ENCODE data around the gene AKNA. TPM values are rescaled to one million over a fixed set of nuclear protein-coding genes. Genes with fewer than 3 reads are reported as not detected.
A peak's percentile ranks its signal among the peaks of the same experiment; 100 is the strongest.

The AKNA gene
- total RNA-seq, 2 donors from 2014 or later: 12.2 to 15.4 TPM

- Mint-ChIP-seq H3K4me3 (no peak overlapping the region), H3K27me3 (ENCODE audit: insufficient read depth) (no peaks in the 10 kb centered on the region), H3K36me3 (ENCODE audit: low read depth) (peaks cover 22% of the 10 kb centered on the region), H3K9me3 (no peaks in the 10 kb centered on the region), H3K4me1 (no peaks in the 10 kb centered on the region), H3K27ac (no peak overlapping the region)
- 89 to 94% methylated on average over 3 to 20 of the region's 22 CpGs for WGBS, 2 experiments (ENCODE audit: insufficient coverage in 1 of 2, insufficient read length in 1 of 2)
- H3K27ac ChIP-seq (ENCODE audit: low read depth, low read length): no peak overlapping the region
- no peak for TF ChIP-seq CTCF (conservative IDR thresholded peaks at IDR 0.05)
- DNase-seq: peak; percentile 29
- H3K27me3 ChIP-seq (ENCODE audit: control insufficient read depth, insufficient read depth, low read length, poor library complexity, severe bottlenecking): no peaks in the 10 kb centered on the region
- no peaks in the 10 kb centered on the region for H3K4me1 ChIP-seq (ENCODE audit: control insufficient read depth, insufficient read depth, low read length)
- H3K4me3 ChIP-seq (ENCODE audit: low read length): no peak overlapping the region
- H3K9me3 ChIP-seq (ENCODE audit: control insufficient read depth, low read length): no peaks in the 10 kb centered on the region
- peaks cover 48% of the 10 kb centered on the region for H3K36me3 ChIP-seq (ENCODE audit: control insufficient read depth, insufficient read depth, low read length)
- H3K9ac ChIP-seq (ENCODE audit: extremely low read depth, low read length, poor library complexity, severe bottlenecking): no peak overlapping the region
Measured at GRCh38 chr9:114310471-114311450, 77.0 kb downstream of the AKNA start.

- Histone ChIP-seq H3K9me3 (ENCODE audit: control insufficient read depth, low read length) (no peaks in the 10 kb centered on the region), H3K36me3 (ENCODE audit: control insufficient read depth, insufficient read depth, low read length) (peaks cover 53% of the 10 kb centered on the region), H3K4me3 (ENCODE audit: low read length) (no peak overlapping the region), H3K27ac (ENCODE audit: low read depth, low read length) (no peak overlapping the region), H3K27me3 (ENCODE audit: control insufficient read depth, insufficient read depth, low read length, poor library complexity, severe bottlenecking) (no peaks in the 10 kb centered on the region), H3K9ac (ENCODE audit: extremely low read depth, low read length, poor library complexity, severe bottlenecking) (no peak overlapping the region), H3K4me1 (ENCODE audit: control insufficient read depth, insufficient read depth, low read length) (no peaks in the 10 kb centered on the region)
- Mint-ChIP-seq H3K27ac (no peak overlapping the region), H3K27me3 (ENCODE audit: insufficient read depth) (no peaks in the 10 kb centered on the region), H3K9me3 (no peaks in the 10 kb centered on the region), H3K4me1 (no peaks in the 10 kb centered on the region), H3K36me3 (ENCODE audit: low read depth) (peaks cover 22% of the 10 kb centered on the region), H3K4me3 (no peak overlapping the region)
- TF ChIP-seq CTCF (conservative IDR thresholded peaks at IDR 0.05): no peak
- DNase-seq: no peak
- WGBS, 2 experiments (ENCODE audit: insufficient coverage in 1 of 2, insufficient read length in 1 of 2): 95 to 98% methylated on average over 7 to 13 of the region's 13 CpGs
Measured at GRCh38 chr9:114309096-114309495, 78.7 kb downstream of the AKNA start.

- H3K4me1 Mint-ChIP-seq: no peaks in the 10 kb centered on the region
- H3K27me3 ChIP-seq (ENCODE audit: control insufficient read depth, insufficient read depth, low read length, poor library complexity, severe bottlenecking): no peaks in the 10 kb centered on the region
- TF ChIP-seq CTCF (conservative IDR thresholded peaks at IDR 0.05): no peak
- peak overlapping the region; percentile 55 for H3K27ac Mint-ChIP-seq
- peaks cover 22% of the 10 kb centered on the region for H3K36me3 Mint-ChIP-seq (ENCODE audit: low read depth)
- H3K9ac ChIP-seq (ENCODE audit: extremely low read depth, low read length, poor library complexity, severe bottlenecking): no peak overlapping the region
- H3K27ac ChIP-seq (ENCODE audit: low read depth, low read length): no peak overlapping the region
- no peaks in the 10 kb centered on the region for H3K9me3 Mint-ChIP-seq
- no peak overlapping the region for H3K4me3 ChIP-seq (ENCODE audit: low read length)
- no peaks in the 10 kb centered on the region for H3K4me1 ChIP-seq (ENCODE audit: control insufficient read depth, insufficient read depth, low read length)
- H3K4me3 Mint-ChIP-seq: no peak overlapping the region
- 96 to 100% methylated on average over 8 to 13 of the region's 13 CpGs for WGBS, 2 experiments (ENCODE audit: insufficient coverage in 1 of 2, insufficient read length in 1 of 2)
- H3K36me3 ChIP-seq (ENCODE audit: control insufficient read depth, insufficient read depth, low read length): peaks cover 56% of the 10 kb centered on the region
- no peaks in the 10 kb centered on the region for H3K27me3 Mint-ChIP-seq (ENCODE audit: insufficient read depth)
- no peaks in the 10 kb centered on the region for H3K9me3 ChIP-seq (ENCODE audit: control insufficient read depth, low read length)
- DNase-seq: peak; percentile 39
Measured at GRCh38 chr9:114308361-114308950, 79.3 kb downstream of the AKNA start.
